ENCODE results near the gene HS3ST3B1. TPM values are rescaled to one million over a fixed set of nuclear protein-coding genes. Genes with fewer than 3 reads are reported as not detected.

HS3ST3B1 gene
- polyA plus RNA-seq, 1 donor, result 1.5 TPM

DNA sequence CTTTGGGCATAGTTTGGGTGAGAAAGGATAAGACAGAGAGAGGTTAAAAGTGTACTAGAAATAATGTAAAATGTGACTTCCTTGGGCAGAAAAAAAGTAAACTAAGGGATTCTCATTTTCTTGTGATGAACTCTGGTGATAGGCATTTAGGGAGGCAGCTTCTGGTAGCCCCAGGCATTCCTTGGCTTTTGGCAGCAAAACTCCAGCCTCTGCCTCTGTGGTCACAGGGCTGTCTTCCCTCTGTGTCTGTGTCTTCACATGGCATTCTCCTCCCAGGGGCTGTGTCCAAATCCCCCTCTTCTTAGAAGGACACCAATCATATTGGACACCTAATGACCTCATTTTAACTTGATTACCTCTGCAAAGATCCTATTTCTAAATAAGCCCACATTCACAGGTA is 54.7 kb downstream of the HS3ST3B1 start:
- DNase-seq, result no peak

DNA sequence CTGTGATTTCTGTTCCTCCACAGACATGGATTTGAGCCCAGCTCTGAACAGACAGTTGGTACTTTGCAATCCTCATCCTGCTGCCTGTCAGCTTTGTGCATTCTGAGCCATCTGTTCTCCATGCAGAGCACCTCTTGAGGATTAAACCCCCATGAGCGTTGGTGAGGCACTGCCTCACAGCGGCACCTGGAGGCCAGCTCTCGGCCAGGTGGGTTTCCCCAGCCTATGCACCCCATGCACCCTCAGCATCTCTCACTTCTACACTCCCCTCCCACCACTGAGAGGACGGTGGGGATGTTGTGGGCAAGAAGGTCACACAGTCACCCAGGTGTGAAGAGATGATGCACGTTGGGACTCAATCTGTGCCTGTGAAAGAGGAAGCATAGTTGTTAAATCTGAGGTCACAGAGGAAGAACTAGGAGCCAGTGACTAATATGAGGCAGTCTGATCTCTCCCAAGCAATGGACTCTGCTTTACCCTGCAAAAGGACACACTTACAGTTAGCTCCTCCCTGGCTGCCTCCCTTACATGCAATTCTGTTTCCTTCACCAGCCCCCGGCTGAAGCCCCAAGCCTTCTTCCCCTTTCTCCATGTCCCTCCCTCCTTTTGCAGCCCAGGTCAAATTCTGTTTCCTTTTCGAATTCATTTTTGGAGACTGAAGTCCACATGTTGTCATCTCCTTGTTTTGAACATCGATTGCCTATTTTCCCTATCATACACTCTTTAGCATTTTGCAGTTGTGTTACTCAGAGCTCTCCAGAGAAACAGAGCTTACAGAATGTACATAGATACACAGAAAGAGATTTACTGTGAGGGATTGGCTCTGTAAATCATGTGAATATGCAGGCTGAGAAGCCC is 58.5 kb downstream of the HS3ST3B1 start:
- no peak for DNase-seq

DNA sequence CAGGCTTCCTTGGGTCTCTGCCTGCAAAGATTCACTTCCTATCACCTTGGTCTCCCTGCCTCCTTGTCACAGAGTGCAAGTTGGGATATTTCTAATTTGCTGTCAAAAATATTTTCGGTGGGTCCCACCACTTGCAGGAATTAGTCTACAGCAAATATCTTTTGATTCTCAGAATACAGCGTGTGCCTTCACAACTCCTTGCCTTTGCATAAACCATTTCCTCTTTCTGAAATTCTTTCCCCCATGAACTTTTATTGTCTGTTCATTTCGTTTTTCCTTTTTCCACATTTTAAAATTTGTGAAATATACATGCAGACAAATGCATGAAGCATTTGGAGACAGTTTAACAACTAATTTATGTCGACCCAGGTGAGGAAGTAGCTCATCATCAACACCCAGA is 60.0 kb downstream of the HS3ST3B1 start:
- no peak for DNase-seq

DNA sequence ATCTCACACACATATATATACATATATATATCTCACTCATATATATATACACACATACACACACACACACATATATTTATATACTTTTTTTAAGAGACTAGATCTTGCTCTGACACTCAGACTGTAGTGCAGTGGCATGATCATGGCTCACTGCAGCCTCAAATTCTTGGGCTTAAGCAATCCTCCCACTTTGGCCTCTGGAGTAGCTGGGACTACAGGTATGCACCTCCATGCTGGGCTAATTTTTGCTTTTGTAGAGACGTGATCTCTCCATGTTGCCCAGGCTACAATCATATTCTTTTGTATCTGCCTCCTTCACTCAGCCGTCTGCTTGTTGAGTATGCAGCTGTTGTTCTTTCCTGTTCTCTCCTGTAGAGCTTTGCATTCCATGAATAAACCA is 60.6 kb downstream of the HS3ST3B1 start:
- DNase-seq, result no peak

DNA sequence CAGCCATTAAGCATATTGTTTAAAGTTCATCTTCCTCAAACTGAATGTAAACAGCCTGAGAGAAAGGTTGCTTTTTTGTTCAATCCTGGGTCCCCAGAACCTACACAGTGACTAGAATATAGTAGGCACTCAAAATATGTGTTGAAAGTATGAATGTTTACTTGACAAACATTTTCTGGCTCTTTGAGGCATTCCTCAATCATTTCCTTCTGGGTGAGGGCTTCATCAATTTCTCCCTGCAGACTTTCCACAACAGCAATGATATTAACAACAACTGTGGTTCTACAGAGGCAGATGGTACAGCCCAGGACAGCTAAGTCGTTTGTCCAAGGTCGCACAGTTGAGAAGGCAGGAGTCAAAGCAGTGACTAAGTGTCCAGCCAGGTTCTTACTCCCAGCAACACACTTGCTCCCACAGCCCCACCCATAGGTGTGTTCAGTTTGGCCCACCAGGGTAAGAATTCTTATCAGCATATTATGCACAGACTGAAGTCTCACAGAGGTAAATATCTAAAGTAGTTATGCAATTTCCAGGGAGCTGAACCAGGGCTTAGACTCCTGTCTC is 61.1 kb downstream of the HS3ST3B1 start:
- no peak for DNase-seq

DNA sequence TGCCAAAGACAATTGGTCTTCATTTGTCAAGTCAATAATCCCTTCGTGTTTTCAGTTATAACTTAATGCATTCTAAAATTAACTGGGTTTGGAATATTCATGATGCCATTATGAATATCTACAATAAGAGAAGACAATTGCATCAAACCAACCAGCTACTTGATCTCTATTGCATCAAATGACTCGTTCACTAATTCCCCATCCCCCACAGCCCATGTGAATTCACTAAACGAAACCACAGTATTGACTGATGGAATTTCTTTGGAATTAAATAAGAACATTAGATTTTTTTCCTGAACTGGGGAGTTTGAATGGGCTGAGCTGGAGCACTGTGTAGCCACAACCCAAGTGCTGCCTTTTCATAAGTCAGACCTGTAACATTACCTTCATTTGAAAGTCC is 65.3 kb downstream of the HS3ST3B1 start:
- no peak for DNase-seq

DNA sequence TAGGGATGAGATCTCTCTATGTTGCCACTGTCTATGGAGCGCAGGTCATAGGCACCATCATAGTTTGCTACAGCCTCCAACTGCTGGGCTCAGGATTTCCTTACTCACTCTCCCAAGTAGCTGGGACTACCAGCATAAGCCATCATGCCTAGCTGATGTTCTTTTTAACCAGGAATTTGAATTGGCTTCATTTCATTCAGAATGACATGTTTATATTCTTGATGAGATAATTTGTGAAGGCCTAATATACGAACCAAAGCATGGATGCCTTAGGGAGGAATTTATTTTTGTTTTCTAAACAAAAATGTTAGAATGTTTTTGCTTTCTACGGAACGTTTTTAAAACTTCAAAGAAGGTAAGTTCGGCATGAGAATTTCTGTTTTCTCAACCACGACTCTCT is 71.6 kb downstream of the HS3ST3B1 start:
- no peak for DNase-seq

DNA sequence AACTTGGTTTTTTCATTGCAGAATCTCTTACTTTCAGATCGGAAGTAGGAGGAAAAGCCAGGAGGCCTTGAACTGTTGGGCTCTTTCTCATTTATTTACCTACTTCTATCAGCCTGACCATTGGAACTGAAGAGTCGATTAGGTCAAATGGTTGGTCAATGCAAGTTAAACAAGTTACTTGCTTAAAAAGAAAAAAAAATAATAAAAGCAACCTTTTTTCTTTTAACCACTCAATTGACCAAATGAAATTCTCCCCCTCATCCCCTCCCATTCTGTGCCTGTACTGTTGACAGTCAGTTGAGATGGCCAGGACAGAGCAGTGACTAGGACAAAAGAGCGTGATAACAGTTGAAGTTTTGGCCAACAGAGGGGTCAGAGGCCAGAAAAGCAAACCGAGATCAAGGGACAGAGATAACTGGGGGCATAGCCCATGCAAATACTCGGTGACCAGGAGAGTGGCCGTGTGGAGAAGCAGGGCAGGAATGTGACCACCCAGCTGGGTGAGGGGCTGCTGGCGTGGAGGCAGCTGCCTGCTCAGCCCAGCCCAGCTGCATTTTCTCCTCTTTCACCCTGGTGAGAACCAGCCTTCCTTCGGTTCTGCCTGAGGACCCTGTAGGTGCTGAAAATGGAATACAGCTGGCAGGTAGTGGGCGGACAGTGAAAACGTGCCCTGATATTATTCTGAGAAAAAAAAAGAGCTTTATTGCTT is 72.2 kb downstream of the HS3ST3B1 start:
- DNase-seq, result no peak

DNA sequence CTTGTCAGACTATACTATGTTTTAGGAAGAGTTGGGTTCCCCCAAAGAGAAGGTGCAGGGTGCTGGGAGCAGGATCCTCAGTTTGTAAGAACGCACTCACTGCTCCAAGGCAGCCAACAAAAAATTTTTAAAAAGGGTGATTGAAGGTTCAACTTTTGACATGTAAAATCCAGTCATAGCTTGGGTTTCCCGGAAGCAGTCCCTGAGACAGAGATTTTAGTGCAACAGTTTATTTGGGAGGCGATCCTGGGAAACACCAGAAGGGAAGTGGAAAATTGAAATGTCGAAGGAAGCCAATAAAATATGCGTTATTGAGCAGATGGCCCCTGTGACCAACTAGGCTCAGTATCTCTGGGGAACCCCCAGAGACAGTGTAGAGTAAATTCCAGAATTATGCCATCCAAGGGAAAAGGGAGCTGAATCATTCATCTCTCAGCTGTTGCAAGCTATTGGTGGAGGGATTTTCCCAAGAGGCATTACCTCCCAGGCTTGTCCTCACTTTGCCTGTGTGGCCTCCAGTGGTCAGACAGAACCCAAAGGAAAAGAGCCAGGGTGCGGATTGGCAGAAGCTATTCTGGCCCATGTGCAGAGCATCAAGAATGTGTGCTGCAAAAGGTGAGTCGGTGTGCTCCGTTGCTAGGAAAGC is 72.9 kb downstream of the HS3ST3B1 start:
- no peak for DNase-seq

DNA sequence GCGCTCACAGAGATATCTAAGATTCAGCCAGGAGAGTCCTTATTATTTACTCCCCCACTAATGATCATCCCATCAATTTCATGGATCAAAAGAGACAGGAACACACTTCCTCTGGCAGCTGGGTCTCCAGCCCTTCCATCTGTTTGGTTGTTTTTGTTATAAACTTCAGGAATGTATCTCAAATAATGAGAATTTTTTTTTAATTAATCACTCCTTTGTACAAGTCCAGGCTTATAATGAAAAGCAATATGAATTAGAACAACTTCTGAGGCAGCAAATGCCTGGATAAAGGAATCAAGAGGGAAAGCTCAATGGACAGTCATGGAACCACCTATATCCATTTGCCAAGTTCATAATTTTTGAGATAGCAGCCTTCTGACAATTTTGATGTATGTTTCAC is 73.4 kb downstream of the HS3ST3B1 start:
- no peak for DNase-seq

DNA sequence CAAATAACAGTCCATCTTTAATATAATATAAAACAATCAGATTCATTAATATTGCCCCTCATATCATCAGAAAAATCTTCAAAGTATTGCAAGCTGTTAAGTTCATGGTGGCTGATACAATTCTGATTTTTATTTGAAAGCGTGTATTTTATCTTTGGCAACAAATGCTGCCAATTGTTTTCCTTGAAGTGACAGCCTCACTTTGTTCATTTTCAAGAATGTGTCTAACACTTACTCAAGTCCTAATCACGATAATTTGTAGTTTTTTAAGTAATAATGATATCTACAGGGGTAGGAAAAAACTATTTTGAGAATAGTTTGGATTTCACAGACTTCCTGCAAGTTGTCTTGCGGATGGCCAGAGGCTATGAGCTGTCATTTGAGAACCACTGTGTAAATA is 75.8 kb downstream of the HS3ST3B1 start:
- no peak for DNase-seq

DNA sequence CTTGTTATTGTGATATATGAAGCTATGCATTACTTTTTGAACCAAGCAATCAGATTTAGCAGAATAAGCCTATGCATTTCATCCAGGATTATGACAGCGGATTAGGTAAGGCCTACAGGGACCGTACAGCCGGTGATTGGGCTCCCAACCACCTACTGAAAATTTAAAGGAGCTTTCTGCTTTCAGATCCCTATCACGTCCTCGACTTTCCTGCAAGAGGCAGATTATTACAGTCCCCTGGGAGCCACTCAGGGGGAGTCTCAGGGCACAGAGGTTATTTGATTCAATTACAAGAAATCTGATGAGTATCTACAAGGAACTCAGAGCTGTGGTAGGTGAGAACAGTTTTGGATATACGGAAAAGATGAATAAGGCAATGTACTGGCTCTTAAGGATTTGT is 80.7 kb downstream of the HS3ST3B1 start:
- DNase-seq, result no peak

DNA sequence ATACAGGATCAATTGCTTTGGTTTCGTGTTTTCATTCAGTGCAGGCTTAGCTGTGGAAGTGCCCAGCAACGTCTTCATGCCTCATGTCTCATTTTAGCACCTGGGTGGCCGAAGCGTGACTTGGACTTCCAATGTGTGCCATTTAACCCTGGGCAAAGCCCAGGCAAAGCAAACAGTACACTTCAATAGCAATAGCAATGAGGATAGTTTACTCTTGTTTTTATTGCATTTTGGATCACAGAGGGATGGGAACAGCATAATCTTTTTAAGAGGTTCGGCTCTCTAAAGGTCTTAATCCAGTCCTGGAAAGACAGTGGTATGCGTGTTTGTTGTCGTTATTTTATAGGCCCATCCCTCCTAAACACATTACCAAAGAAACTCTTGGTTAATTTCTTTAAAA is 86.2 kb downstream of the HS3ST3B1 start:
- DNase-seq, result no peak

DNA sequence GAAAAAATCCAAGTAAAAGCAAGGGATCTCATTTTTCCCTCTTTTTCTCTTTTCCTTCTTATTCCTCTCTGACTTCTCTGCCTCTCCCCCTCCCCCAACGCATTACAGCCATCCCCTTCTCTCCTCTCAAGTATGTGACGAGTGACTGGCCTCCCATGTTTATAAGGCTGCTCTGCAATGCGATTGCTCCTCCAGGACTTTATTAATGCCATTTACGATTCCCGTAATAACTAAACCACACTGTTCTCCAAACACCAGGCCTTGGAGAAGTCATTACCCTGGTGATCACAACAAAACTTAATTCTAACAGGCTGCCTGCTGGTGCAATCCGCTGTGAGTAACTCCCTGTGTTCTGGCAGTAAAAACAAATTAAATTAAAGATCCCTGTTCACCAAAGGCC is 88.8 kb downstream of the HS3ST3B1 start:
- DNase-seq, result no peak

DNA sequence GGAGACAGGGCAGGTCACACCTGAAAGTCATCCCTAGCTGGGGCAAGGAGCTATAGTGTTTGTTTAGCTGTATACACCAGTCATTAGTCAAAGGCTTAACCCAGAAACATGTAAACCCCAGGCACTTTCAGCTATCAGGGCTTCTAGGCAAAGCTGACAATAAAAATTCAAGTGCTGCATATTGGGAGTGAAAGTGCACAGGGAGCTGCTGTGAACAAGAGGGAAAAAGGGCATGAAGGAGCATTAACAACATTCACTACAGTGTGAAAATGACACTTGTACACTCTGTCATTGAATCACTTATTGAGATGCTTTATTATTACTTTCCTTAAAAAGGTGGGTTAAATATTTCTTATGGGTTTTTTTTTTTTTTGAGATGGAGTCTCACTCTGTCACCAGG is 92.8 kb downstream of the HS3ST3B1 start:
- no peak for DNase-seq

DNA sequence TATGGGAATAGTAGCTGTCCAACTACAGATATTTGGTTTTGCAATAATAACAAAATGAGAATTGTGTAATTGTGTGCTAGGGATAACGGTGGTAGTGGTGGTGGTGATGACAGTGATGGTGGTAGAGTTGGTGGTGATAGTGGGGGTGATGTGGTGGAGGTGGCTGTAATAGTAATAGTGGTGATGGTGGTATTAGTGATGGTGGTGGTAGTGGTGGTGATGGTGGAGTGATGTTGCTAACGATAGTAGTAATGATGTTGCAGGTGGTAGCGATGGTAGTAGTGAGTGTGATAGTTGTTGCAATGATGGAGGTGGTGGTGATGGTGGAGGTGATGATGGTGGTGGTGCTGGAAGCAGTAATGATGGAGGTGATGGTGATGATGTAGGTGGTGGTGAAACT is 94.4 kb downstream of the HS3ST3B1 start:
- DNase-seq, result no peak

DNA sequence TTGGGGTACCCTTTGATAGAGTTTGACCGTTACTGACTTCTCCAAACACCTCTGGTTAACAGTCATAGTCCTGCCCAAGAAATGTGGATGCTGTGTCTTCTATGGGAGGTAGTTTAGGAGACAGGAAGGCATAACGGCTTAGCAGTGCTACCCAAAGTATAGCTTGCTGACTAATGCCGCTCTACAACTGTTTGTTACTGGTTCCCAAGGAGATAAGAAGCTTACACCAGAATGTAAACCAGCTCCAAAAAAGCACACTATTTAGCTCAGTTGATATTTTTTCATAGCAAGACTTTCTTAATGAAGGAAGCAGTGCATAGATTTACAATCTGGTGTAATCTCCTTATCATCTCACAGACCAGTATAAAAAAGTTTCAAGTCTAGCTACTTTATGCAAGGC is 95.7 kb downstream of the HS3ST3B1 start:
- DNase-seq, result no peak

DNA sequence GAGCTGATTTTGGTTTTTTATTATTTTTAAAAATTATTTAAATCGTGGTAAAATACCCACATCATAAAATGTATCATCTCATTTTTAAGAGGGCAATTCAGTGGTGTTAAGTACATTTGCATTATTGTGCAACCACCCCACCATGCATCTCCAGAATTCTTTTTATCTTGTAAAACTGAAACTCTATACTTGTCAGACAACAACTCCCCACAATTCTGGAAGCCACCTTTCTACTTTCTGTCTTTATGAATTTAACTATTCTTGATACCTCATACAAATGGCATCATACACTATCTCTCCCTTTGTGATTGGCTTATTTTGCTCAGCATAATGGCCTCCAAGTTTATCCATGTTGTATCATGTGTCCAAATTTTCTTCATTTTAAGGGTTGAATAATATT is 97.9 kb downstream of the HS3ST3B1 start:
- no peak for DNase-seq

Other genes starting within 250 kb of the HS3ST3B1 start
- gene COX10, start 231.6 kb upstream of the HS3ST3B1 start, polyA plus RNA-seq (ENCODE audit: insufficient read length), result 17.1 TPM
- 0.86 TPM for gene CDRT15, start 64.2 kb upstream of the HS3ST3B1 start, polyA plus RNA-seq (ENCODE audit: insufficient read length)